Measurements from ENCODE around the gene HSPA13. TPM values are rescaled to one million over a fixed set of nuclear protein-coding genes. Genes with fewer than 3 reads are reported as not detected.

The HSPA13 gene
- total RNA-seq, result 65.6 and 70.3 TPM in 2 replicates

DNA sequence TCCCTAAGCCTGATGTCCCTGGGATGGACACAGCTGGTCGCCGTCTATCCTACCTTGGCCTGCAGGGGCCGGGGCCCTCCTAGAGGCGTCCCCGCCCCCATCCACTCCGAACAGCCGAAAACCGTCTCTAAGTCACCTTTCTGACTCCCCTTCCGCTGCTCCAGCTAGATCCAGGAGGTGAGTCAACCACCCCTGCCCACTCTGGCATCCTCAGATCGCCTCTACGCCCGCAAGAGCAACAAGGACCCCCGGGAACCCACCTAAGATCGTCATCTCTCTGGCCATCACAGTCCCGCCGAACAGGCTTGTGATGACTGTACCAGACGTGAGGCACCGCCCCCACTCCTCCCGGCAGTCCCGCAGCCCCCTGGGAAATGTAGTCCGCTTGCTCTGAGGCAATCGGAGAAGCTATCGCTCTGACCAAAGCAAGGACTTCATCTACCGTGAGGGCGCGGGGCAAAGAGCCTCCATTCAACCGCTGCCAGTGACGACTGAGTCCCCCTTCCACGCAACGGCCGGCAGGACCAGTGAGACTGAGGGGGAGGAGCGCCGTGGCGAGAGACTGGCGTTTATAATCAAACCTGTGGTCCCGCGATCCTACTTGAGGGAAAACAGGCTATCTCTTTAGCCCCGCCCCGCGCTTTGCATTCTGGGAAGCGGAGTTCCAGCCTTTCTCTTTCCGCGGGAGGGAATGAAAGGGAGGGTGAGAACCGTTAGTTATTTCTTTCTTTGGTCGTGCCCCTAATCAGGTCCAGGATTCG, at the start of gene HSPA13:
HSPA13 (minus strand) TSS at position 312 of the 761 bp plus-strand sequence; CDS start at position 285, 27 bp downstream.

Other genes with a start within 250 kb of the HSPA13 start
- not detected in 2 replicates for gene LIPI, start 172.2 kb downstream of the HSPA13 start, total RNA-seq
- 0.13 and 0.32 TPM in 2 replicates for gene RBM11, start 167.0 kb downstream of the HSPA13 start, total RNA-seq
- gene SAMSN1, start 163.2 kb upstream of the HSPA13 start, total RNA-seq, result not detected in 2 replicates

Data from articular chondrocyte of knee joint (primary cell).